ENCODE measurements around the gene FAM43A. TPM values are rescaled to one million over a fixed set of nuclear protein-coding genes. Genes with fewer than 3 reads are reported as not detected.

The FAM43A gene
- total RNA-seq, 2 experiments from 2014 or later = 2.4 to 2.6 TPM

- intact Hi-C loops (cut with DNase I, micrococcal nuclease) = no loop called here
- no peak overlapping the region for H3K27ac Mint-ChIP-seq
- H3K9me3 Mint-ChIP-seq = no peaks in the 10 kb centered on the region
- H3K36me3 Mint-ChIP-seq (ENCODE audit: low read depth) = peaks cover 42% of the 10 kb centered on the region
- H3K27ac ChIP-seq (ENCODE audit: low read depth in 1 of 2, low read length in 2 of 2) = no peak overlapping the region
- peak overlapping the region; percentile 2 for H3K4me3 Mint-ChIP-seq
- H3K27me3 Mint-ChIP-seq = no peaks in the 10 kb centered on the region
- no peak for ATAC-seq (ENCODE audit: poor library complexity)
- no peaks in the 10 kb centered on the region for H3K27me3 ChIP-seq (ENCODE audit: control insufficient read depth in 1 of 2, insufficient read depth in 2 of 2, low read length in 2 of 2)
- ChIA-PET CTCF (no interaction called here), POLR2A (interaction anchor here (0.7 kb wide), 1 partner anchor 243 kb away, joined by 3 read pairs; no protein-coding TSS in a partner anchor)
- peaks cover 20% of the 10 kb centered on the region for H3K4me1 Mint-ChIP-seq (ENCODE audit: low read depth)
- H3K4me3 ChIP-seq (ENCODE audit: low read length) = no peak overlapping the region
- no peak for TF ChIP-seq CTCF (IDR thresholded peaks at IDR 0.05)
- no peaks in the 10 kb centered on the region for H3K9me3 ChIP-seq (ENCODE audit: control insufficient read depth in 1 of 2, insufficient read depth in 1 of 2, low read length in 2 of 2)
- H3K36me3 ChIP-seq (ENCODE audit: insufficient read depth, low read length) = peaks cover 30% of the 10 kb centered on the region
- H3K4me1 ChIP-seq (ENCODE audit: insufficient read depth, low read length) = peaks cover 3% of the 10 kb centered on the region
- no peak for DNase-seq
Measured at GRCh38 chr3:194638991-194639605, 46.6 kb upstream of the FAM43A start.

- H3K27me3 Mint-ChIP-seq = no peaks in the 10 kb centered on the region
- DNase-seq (peak in 11 of 14 experiments; percentile 16 to 70 (median 33)), ATAC-seq (ENCODE audit: poor library complexity) (peak; percentile 91)
- H3K4me3 Mint-ChIP-seq = no peak overlapping the region
- H3K36me3 Mint-ChIP-seq (ENCODE audit: low read depth) = peaks cover 58% of the 10 kb centered on the region
- TF ChIP-seq CTCF (IDR thresholded peaks at IDR 0.05) = peak; percentile 32
- H3K27ac Mint-ChIP-seq = no peak overlapping the region
- POLR2A ChIA-PET = no interaction called here
- no peak overlapping the region for H3K27ac ChIP-seq (ENCODE audit: low read depth in 1 of 2, low read length in 2 of 2)
- no peaks in the 10 kb centered on the region for H3K9me3 ChIP-seq (ENCODE audit: control insufficient read depth in 1 of 2, insufficient read depth in 1 of 2, low read length in 2 of 2)
- peaks cover 20% of the 10 kb centered on the region for H3K4me1 Mint-ChIP-seq (ENCODE audit: low read depth)
- H3K4me3 ChIP-seq (ENCODE audit: low read length) = no peak overlapping the region
- no peaks in the 10 kb centered on the region for H3K27me3 ChIP-seq (ENCODE audit: control insufficient read depth in 1 of 2, insufficient read depth in 2 of 2, low read length in 2 of 2)
- CTCF ChIA-PET = interaction anchor here (1.2 kb wide), 1 partner anchor 30 kb away, joined by 3 read pairs; no protein-coding TSS in a partner anchor
- H3K9me3 Mint-ChIP-seq = no peaks in the 10 kb centered on the region
- peaks cover 44% of the 10 kb centered on the region for H3K36me3 ChIP-seq (ENCODE audit: insufficient read depth, low read length)
- intact Hi-C loops (cut with DNase I, micrococcal nuclease) = no loop called here
- H3K4me1 ChIP-seq (ENCODE audit: insufficient read depth, low read length) = peaks cover 3% of the 10 kb centered on the region
Measured at GRCh38 chr3:194640829-194641228, 44.9 kb upstream of the FAM43A start.

GRCh38 chr3:194642769-194643168 is 42.9 kb upstream of the FAM43A start:
- ATAC-seq (ENCODE audit: poor library complexity) = no peak
- intact Hi-C loops (cut with DNase I, micrococcal nuclease) = no loop called here
- Histone ChIP-seq H3K4me1 (ENCODE audit: insufficient read depth, low read length) (peaks cover 3% of the 10 kb centered on the region), H3K9me3 (ENCODE audit: control insufficient read depth in 1 of 2, insufficient read depth in 1 of 2, low read length in 2 of 2) (no peaks in the 10 kb centered on the region), H3K36me3 (ENCODE audit: insufficient read depth, low read length) (peaks cover 58% of the 10 kb centered on the region), H3K27ac (ENCODE audit: low read depth in 1 of 2, low read length in 2 of 2) (no peak overlapping the region), H3K27me3 (ENCODE audit: control insufficient read depth in 1 of 2, insufficient read depth in 2 of 2, low read length in 2 of 2) (no peaks in the 10 kb centered on the region), H3K4me3 (ENCODE audit: low read length) (no peak overlapping the region)
- no peaks in the 10 kb centered on the region for H3K27me3 Mint-ChIP-seq
- CTCF ChIA-PET = interaction anchor here (0.7 kb wide), 1 partner anchor 121 kb away, joined by 3 read pairs; no protein-coding TSS in a partner anchor
- H3K9me3 Mint-ChIP-seq = no peaks in the 10 kb centered on the region
- POLR2A ChIA-PET = no interaction called here
- H3K36me3 Mint-ChIP-seq (ENCODE audit: low read depth) = peaks cover 71% of the 10 kb centered on the region
- H3K27ac Mint-ChIP-seq = no peak overlapping the region
- H3K4me3 Mint-ChIP-seq = no peak overlapping the region
- DNase-seq = no peak
- peaks cover 15% of the 10 kb centered on the region for H3K4me1 Mint-ChIP-seq (ENCODE audit: low read depth)
- TF ChIP-seq CTCF (IDR thresholded peaks at IDR 0.05) = no peak

All from CD4-positive, alpha-beta T cell (primary cell).